Astrocyte (in vitro differentiated cells and primary cell): ENCODE measurements around the gene DDX47.

Experiments used
- CTCF ChIP-seq: IDR thresholded peaks from 2 replicates; pipeline ENCODE4 v1.5.1; 2011; ENCODE audit warnings: low read depth, mild to moderate bottlenecking, inconsistent platforms, low read length, moderate library complexity; ENCODE audit not compliant: insufficient read depth
- EZH2 ChIP-seq: IDR thresholded peaks from 2 replicates; pipeline ENCODE4 v1.6.1; 2012; ENCODE audit warnings: mild to moderate bottlenecking, low read length, inconsistent platforms; ENCODE audit not compliant: insufficient read depth

GRCh38 chr12:12839873-12840579 lies 26.9 kb downstream of the DDX47 start:
- no peak for TF ChIP-seq CTCF
- TF ChIP-seq EZH2 = no peak
